GM18526 (cell line): Measurements from ENCODE around the gene TSPAN33.

ENCODE experiments used
- POLR2A ChIP-seq: IDR thresholded peaks from 3 replicates; pipeline ENCODE4 v1.6.1; 2011; ENCODE audit not compliant: insufficient read length; ENCODE audit errors: extremely low read depth

The TSPAN33 gene

DNA sequence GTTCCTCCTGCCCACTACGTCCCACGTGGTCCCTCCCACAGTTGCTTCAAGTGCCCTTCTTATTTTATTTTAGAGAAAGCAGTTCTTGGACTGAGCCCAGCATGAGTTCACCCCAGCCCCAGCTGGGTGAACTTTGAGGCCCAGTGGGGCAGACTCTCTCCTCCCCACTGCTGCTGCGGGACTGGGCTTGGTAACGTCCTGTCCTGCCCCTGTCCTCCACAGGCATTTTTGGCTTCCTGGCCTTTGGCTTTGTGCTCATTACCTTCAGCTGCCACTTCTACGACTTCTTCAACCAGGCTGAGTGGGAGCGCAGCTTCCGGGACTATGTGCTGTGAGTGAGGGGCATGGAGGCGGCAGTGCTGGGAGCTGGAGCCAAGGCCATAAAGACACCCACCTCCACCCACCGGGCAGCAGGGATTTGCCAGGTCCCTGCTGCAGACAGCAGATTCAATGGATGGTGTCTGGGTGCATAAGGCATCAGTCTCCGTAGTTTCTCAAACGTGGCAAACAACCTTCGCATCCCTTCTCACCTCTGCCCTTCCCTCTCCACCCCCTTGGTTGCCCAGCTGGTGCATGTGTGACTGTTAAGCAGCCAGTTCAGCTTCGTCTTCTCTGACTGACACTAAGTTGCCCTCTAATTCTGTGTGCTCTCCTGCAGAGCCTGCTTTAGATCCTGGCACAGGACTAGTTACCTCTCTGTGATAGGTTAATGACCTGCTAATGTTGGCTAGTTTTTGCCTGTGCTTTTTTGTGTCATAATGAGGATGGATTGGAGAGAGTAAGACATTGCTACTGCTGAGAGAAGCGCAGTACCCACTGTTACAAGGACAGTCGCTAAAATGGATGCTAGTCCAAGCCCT, 64.8 kb downstream of the TSPAN33 start:
- TF ChIP-seq POLR2A = no peak

DNA sequence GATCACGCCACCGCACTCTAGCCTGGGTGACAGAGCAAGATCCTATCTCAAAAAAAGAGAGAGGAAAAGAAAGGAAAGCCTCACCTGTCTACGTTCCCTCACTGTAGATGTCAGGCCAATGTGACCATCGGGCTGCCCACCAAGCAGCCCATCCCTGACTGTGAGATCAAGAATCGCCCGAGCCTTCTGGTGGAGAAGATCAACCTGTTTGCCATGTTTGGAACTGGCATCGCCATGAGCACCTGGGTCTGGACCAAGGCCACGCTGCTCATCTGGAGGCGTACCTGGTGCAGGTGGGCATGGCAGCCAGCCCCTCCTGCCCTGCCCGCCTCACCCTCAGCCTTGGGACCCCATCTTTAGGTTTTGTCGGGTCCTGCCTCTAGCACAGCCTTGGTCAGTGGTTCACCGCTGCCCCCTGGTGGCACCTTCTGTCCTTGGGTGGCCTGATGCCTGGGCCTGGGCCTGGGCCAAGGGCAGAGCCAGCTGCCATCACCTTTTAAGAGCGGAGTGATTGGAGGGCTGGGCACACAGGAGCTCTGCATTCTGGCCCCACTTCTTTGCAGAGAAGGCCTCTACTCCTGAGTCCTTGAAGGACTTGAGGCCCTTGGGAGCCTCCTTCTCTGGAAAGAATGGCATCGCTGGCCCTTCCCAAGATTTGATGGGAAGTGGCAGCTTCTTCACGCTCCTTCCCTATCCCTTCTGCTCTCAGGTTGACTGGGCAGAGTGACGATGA, 65.9 kb downstream of the TSPAN33 start:
- TF ChIP-seq POLR2A = no peak

DNA sequence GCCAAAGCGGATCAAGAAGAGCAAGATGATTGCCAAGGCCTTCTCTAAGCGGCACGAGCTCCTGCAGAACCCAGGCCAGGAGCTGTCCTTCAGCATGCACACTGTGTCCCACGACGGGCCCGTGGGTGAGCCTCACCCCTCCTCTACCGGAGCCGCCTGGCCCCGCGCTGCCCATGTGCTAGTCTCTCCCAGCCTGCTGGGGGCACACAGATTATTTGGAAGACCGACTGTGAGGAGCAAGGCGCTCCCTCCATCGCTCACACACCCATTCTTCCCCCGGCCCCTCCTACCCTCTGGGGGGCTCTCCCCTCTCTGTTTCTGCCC, 66.4 kb downstream of the TSPAN33 start:
- no peak for TF ChIP-seq POLR2A

DNA sequence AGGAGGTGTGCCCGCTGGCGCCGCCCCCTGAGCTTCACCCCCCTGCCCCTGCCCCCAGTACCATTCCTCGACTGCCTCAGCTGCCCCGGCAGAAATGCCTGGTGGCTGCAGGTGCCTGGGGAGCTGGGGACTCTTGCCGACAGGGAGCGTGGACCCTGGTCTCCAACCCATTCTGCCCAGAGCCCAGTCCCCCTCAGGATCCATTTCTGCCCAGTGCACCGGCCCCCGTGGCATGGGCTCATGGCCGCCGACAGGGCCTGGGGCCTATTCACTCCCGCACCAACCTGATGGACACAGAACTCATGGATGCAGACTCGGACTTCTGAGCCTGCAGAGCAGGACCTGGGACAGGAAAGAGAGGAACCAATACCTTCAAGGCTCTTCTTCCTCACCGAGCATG, 67.6 kb downstream of the TSPAN33 start:
- TF ChIP-seq POLR2A = no peak

DNA sequence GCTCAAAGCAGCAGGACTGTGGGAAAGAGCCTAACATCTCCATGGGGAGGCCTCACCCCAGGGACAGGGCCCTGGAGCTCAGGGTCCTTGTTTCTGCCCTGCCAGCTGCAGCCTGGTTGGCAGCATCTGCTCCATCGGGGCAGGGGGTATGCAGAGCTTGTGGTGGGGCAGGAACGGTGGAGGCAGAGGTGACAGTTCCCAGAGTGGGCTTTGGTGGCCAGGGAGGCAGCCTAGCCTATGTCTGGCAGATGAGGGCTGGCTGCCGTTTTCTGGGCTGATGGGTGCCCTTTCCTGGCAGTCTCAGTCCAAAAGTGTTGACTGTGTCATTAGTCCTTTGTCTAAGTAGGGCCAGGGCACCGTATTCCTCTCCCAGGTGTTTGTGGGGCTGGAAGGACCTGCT, 68.1 kb downstream of the TSPAN33 start:
- no peak for TF ChIP-seq POLR2A

DNA sequence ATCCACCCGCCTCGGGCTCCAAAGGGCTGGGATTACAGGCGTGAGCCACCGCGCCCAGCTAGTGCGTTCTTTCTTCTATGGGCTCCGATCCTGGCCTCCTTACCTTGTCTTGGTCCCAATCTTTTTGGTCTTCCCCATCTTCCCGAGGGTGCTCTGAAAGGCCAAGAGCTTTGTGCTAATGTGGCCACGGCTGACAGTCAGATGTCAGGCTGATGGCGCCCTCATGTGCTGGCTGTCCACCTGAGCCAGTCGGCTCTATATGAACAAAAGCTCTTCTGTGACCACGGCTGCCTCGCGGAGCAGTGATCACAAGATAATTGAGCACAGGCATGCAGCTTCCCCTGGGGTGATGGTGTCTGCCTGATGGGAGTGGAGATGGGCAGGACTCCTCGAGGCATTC, 69.3 kb downstream of the TSPAN33 start:
- no peak for TF ChIP-seq POLR2A

DNA sequence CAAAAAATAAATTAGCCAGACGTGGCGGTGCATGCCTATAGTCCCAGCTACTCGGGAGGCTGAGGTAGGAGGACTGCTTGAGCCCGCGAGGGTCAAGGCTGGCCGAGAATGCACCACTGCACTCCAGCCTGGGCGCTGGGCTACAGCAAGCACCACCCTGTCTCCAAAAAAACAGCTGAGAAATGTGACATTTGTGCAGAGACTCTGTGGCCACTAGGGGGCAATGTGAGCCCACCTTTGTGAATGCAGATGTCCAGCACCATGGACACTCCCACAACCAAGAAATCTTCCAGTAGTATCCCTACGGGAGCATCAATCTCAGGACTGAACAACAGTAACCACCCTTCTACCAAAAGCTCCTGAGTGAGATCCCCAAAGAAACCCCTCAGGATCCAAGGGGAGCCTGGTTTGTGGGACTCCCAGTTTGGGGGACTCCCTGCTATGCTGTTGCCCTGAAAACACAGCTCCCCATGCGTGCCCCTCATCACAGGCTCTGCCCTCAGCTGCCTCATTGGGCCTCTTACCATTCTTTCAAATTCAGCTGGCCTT, 74.1 kb downstream of the TSPAN33 start:
- no peak for TF ChIP-seq POLR2A
